ENCODE results near the gene SMG9.

The SMG9 gene

GRCh38 chr19:43754503-43755255 is at the start of gene SMG9:
Gene SMG9 (minus strand): TSS chr19:43754962. CDS start chr19:43750741, 4,221 bp downstream.
- intact Hi-C loops (cut with DNase I), result no loop called here
- DNase-seq, result peak; percentile 87 to 99 (median 96)

- peak in 4 of 42 donors; percentile 42 to 60 (median 54) for DNase-seq
- intact Hi-C loops (cut with DNase I), result no loop called here
Measured at GRCh38 chr19:43804432-43804831, 49.7 kb upstream of the SMG9 start.

GRCh38 chr19:43802216-43802951 is 47.6 kb upstream of the SMG9 start, which contains the start of gene LYPD5:
Gene LYPD5 (minus strand): TSS chr19:43802447. CDS start chr19:43802380, 67 bp downstream.
- no peak for DNase-seq
- intact Hi-C loops (cut with DNase I), result no loop called here

- DNase-seq, result no peak
- intact Hi-C loops (cut with DNase I), result no loop called here
Measured at GRCh38 chr19:43799502-43800142, 44.9 kb upstream of the SMG9 start.

DNA sequence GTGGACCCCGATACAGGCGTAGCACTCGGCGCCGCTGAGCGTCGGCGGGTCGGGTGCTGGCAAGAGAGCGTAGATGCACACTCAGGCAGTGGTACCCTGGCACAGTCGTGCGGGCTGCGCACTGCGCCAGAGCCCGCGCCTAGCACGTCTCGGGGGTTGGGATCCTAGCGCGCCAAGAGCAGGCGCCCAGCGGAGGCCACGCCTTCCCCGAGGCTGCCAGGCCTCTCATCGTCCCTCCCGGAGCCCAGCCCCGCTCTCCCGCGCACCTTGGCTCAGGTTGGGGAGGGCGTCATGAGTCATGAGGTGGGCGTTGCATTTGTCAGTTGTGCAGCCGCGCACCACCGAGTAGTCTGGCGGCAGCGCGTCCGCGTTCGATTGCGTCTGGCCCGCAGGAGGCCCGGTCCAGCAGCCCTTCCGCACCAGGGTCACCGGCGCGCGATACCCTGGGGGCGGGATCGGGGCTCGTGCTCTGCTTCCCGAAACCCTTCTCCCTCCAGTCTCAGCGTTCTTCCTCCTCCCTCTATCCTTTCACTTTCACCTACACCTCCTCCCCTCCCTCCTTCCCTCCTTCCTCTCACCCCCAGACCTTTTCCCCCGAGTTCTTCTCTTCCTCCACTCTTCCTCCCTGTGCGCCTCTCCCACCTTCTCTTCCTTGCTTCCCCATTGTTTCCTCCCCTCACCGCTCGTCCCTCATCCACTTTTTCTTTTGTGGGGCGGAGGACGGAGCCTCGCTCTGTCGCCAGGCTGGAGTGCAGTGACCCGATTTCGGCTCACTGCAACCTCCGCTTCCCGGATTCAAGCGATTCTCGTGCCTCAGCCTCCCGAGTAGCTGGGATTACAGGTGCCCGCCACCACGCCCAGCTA is 44.0 kb upstream of the SMG9 start:
- DNase-seq, result peak; percentile 61 to 94 (median 82)
- intact Hi-C loops (cut with DNase I), result no loop called here

DNA sequence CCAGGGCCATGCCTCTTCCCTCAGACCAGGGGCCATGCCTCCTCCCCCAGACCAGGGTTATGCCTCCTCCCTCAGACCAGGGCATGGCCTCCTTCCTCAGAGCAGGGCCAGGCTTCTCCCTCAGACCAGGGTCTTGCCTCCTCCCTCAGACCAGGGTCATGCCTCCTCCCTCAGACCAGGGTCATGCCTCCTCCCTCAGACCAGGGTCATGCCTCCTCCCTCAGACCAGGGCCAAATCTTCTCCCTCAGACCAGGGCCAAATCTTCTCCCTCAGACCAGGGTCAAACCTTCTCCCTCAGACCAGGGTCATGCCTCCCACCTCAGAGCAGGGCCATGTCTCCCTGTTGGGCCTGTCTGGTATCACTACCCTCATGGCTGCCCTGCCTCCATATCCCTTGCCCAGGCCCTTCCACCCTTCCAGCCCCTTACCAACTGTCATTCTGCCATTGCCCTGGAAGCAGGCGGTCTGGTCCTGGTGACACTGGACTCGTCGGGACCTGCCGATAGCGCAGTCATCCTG is 43.3 kb upstream of the SMG9 start:
- intact Hi-C loops (cut with DNase I), result no loop called here
- no peak for DNase-seq

DNA sequence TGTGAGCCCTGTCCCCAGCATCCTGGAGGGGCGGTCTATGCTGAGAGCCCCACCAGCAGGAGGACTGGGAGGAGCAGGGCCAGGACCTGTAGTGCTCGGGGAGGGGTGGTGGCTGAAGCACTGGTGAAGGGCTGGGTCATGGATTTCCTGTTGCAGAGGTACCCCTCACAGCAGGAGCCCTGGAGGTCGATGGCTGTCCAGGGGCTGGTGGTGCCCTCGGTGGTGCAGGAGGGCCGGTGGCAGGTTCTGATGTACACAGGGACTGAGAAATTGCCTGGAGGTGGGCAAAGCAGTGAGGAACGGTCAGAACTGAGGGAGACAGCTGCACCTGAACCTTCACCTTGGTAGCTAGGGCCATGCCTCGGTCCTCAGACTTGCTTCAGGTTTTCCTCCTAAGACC is 42.8 kb upstream of the SMG9 start:
- DNase-seq, result no peak
- intact Hi-C loops (cut with DNase I), result no loop called here

DNA sequence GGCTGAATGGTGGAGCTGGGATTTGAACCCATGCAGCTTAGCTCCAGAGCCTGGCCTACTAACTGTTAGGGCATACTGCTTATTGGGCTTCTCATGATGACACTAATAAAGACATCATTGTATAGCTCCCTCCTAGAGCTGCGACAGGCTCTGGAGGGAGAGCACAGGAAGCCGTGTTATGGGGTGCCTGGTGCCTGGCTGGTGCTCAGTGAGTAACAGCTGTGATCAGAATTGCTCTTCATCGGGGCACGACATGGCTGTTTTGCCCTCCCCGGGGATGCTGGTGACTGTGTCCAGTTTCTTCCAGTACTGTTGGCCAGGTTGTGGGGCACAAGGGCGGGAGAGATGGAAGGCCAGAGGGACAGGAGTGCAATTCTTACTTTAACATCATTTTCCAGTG is 42.4 kb upstream of the SMG9 start:
- peak in 4 of 42 donors; percentile 19 to 70 (median 39) for DNase-seq
- intact Hi-C loops (cut with DNase I), result no loop called here

DNA sequence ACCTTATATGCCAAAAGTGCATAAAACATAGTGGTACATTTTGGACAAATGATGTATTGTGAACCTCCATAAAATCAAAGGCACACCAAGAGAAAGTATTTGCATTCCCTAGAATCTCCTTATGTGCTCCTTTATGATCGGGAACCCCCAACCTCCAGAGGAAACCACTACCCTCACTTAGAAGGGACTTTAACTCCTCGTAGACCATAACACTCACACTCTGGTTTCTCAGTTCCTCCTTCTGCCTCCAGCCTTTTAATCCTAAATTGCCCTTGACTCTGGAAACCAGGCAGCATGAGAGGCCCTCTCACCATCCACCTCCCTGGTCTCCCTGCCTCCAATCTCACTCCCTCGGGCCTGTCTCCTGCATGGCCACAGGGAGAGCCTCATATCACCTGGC is 35.8 kb upstream of the SMG9 start:
- intact Hi-C loops (cut with DNase I), result no loop called here
- no peak for DNase-seq

DNA sequence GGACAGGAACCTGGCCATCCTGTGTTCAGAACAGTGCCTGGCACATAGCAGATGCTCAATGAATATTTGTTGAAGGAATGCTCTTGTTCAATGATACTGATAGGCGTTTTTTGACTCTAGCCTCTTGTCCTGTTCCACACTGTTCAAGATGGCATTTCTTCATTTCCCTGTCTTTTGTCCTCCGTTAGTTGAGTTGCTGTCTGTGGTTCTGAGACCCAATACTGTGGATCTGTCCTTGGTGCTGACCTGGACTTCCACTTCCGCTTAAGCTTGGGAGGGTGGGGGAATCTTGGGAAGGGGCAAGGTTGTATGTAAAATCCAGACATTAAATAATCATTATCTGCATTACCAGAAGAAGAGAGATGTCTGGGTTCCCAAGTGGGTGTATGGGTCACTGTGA is 34.3 kb upstream of the SMG9 start:
- intact Hi-C loops (cut with DNase I), result loop anchor here (5.0 kb wide), 1 partner anchor 42 kb away; no protein-coding TSS in a partner anchor
- DNase-seq, result no peak

DNA sequence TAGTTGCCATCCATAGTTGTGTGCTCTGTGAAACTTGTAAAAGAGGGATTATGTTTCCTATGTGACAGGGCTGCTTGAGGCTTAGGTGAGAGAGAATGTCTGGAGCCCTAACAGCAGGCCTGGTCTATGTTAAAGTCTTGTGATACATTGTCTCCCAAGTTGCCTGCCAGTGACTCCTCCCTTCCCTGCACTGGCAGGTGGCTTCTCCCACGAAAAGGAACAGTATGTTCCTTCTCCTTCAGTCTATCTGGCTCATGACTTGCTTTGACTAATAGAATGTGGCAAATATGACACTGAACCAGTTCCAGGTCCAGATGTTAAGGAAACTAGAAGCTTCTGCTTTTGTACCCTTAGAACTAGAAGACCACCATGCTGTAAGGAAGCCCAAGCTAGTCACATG is 31.9 kb upstream of the SMG9 start:
- intact Hi-C loops (cut with DNase I), result loop anchor here (5.0 kb wide), 1 partner anchor 39 kb away; no protein-coding TSS in a partner anchor
- no peak for DNase-seq

DNA sequence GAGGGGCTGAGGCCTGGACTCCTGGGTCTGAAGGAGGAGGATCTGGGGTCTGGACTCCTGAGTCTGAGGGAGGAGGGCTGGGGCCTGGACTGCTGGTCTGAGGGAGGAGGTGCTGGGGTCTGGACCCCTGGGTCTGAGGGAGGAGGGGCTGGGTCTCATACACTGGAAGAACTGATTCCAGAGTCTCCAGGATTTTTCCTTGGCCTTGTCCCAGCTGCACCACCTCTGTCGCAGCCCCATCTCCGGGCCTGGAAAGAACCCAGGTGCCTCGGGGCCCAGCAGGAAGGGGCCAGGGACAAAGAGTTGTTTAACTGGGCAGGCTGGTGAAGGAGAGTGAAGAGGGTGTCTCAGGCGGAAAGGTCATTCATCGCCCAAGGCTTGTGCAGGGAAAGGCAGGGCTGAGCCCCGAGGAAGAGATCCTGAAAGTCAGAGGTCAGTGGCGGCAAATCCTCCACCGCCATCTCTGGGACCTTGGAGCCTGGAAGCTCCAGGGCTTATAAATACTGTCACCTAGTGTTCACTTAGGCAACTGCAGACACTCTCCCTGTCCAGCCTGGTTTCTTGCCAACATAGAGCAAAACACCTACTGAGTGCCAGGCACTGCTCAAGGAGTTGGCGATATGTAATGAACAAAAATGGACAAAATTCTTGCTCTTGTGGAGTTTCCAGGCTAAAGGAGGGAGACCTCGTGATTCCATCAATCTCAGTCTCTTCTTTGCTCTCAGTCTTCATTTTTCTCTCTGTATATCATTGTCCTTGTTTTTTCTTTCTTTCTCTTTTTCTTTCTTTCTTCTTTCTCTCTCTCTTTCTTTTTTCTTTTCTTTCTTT is 30.4 kb upstream of the SMG9 start:
- peak in 36 of 42 donors; percentile 20 to 76 (median 52) for DNase-seq
- intact Hi-C loops (cut with DNase I), result loop anchor here (5.0 kb wide), 1 partner anchor 38 kb away; no protein-coding TSS in a partner anchor

DNA sequence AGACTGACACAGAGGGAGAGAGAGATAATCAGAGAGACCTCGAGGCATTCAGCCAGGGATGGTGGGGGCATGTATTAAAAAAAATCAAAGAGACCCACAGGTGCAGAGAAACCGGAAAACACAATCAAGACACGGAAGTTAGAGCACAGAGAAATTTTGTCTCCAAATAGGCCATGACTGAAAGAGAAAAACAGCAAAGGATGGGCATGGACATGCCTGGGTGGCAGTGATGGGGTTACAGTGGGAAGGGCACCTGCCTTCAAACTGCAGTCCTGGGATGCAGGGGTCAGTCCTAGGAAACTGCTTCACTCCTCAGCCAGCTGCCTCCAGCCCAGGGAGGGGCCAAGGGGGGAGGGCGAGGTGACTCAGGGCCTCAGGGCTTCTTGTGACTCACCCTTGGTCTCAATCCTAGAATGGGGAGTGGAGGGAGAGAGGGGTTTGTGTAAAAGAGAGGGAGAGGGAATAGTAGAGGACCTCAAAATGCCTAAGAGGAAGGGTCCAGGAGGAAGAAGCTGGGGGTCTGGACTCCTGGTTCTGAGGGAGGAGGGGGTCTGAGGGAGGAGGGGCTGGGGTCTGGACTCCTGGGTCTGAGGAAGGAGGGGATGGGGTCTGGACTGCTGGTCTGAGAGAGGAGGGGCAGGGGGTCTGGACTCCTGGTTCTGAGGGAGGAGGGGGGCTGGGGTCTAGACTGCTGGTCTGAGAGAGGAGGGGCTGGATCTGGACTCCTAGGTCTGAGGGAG is 29.6 kb upstream of the SMG9 start:
- no peak for DNase-seq

DNA sequence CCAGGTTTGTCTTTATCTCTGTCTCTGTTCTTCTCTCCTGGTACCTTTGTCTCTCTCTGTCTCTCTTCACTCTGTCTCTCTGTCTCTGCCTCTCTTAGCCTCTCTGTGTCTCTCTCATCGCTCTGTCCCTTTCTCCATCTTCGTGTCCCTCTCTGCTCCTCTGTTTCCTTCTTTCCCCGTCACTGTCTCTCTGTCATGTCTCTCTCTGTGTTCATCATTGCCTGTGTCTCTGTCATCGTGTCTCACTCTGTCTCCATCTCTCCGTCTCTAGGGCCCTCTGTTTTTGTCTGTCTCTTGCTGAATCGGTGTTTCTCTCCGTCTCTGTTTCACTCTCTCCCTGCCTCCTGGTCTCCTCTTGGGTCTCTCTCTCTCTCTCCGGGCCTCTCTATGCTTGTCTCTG is 28.9 kb upstream of the SMG9 start:
- no peak for DNase-seq
- intact Hi-C loops (cut with DNase I), result no loop called here

More for the DNA sequence above, 29.6 kb upstream of the SMG9 start:
- intact Hi-C loops (cut with DNase I), result no loop called here

DNA sequence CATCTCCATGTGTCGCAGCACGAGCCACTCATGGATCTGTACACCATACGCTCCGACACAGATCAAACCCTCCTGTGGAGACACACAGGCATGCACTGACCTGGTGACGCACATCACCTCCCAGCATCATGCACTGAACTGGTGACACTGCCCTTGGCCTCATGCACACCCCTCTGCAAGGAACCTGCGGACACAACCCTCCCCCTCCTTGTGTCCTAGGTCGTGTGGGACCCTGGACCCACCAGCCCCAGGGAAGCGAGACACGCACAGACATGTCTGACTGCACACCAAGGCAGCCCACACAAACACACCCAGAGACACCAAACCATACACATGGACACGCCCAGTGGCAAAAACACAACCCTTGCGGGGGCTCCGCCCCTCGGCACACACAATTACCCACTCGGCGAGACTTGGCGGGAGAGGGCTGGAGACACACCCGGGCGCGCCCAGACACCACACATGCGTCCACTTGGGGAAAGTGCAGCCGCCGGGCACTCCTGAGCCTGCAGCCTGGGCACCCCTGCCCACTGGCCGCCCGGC is 28.0 kb upstream of the SMG9 start:
- no peak for DNase-seq
- intact Hi-C loops (cut with DNase I), result no loop called here

GRCh38 chr19:43782311-43782660 is 27.5 kb upstream of the SMG9 start:
- intact Hi-C loops (cut with DNase I), result no loop called here

More at GRCh38 chr19:43782311-43782660, 27.5 kb upstream of the SMG9 start:
- DNase-seq, result no peak
